Body of pancreas (tissue), 4 donors: ENCODE results near the gene ZFX. TPM values are rescaled to one million over a fixed set of nuclear protein-coding genes. Genes with fewer than 3 reads are reported as not detected.
"Not testable (repeated sequence)": the region's sequence is repeated elsewhere in the genome, so short reads cannot be mapped to it uniquely, and the experiment has no call there.

Experiments used
- ATAC-seq: fragments of 150-250 bp; one replicate; pipeline ENCODE4 v1.9.1; 2016
- DNase-seq, 4 donors: peaks; one replicate each; pipeline ENCODE4 v3.0.0-alpha.2; 2019
- H3K27ac ChIP-seq, 4 donors: fragments of 200-600 bp; sonication (generic); 1 replicate in 3 of 4; 2 replicates in 1 of 4; pipeline versions ENCODE4 v1.5.1 to v1.6.1; 2016 to 2019; ENCODE audit warnings: mild to moderate bottlenecking in 1 of 4, mixed read lengths in 1 of 4, moderate library complexity in 1 of 4
- H3K27me3 ChIP-seq, 2 donors: fragments of 200-600 bp; sonication (generic); one replicate each; pipeline ENCODE4 v1.6.0; 2016; ENCODE audit warnings: mild to moderate bottlenecking in 1 of 2
- H3K36me3 ChIP-seq, 2 donors: fragments of 200-600 bp; sonication (generic); replicated peaks in 1 of 2; 2 replicates each; pipeline ENCODE4 v1.5.1; 2016; ENCODE audit warnings: low read depth in 2 of 2; ENCODE audit not compliant: insufficient read depth in 1 of 2
- H3K4me1 ChIP-seq: fragments of 200-600 bp; sonication (generic); one replicate; pipeline ENCODE4 v1.6.0; 2016
- H3K4me3 ChIP-seq, 2 donors: fragments of 200-600 bp; sonication (generic); 1 replicate in 1 of 2; 2 replicates in 1 of 2; pipeline ENCODE4 v1.5.1; 2016 to 2019
- H3K9me3 ChIP-seq, 3 donors: fragments of 200-600 bp; sonication (generic); 1 replicate in 2 of 3; 2 replicates in 1 of 3; pipeline ENCODE4 v1.5.1; 2016
- POLR2A ChIP-seq, 3 donors: fragments of 450-650 bp; IDR thresholded peaks; one replicate each; pipeline ENCODE4 v1.6.1; 2016; ENCODE audit warnings: antibody characterized with exemption in 3 of 3, mild to moderate bottlenecking in 2 of 3
- WGBS, 2 donors: methylation state at CpG; one replicate each; pipeline ENCODE4 v1.1.5; 2017; 5-methylcytosine and 5-hydroxymethylcytosine counted together
- intact Hi-C: fragments of 100-400 bp; cut with DNase I; formaldehyde crosslinking; loops from one replicate; pipeline ENCODE4 v1.15.1; 2023
- total RNA-seq, 2 donors: library from RNA; depleted of rRNA; stranded (reverse); fragments of >200 nt; gene quantifications; one replicate each; pipeline ENCODE4 v1.1.0, GENCODE V29; 2016
- TF ChIP-seq, protein P1 (sequence below), 7 experiments: fragments of 450-650 bp in 4 of 7; fragments of 200-600 bp in 3 of 7; sonication (generic) in 3 of 7; IDR thresholded peaks; one replicate each; pipeline ENCODE4 v1.5.1; 2016 to 2019; ENCODE audit warnings: antibody characterized with exemption in 7 of 7

ZFX gene
- total RNA-seq, 2 donors from 2014 or later, result 23.4 to 28.3 TPM

- peaks cover 12% of the 10 kb centered on the region for H3K4me1 ChIP-seq
- no peak for ATAC-seq
- H3K4me3 ChIP-seq, result no peak overlapping the region
- no peaks in the 10 kb centered on the region for H3K27me3 ChIP-seq
- H3K36me3 ChIP-seq, result no peaks in the 10 kb centered on the region
- H3K9me3 ChIP-seq, result no peaks in the 10 kb centered on the region
- peak overlapping the region in 3 of 4 donors; percentile 47 to 58 (median 54) for H3K27ac ChIP-seq
- no peak for TF ChIP-seq POLR2A (IDR thresholded peaks at IDR 0.05)
- TF ChIP-seq, protein P1, sequence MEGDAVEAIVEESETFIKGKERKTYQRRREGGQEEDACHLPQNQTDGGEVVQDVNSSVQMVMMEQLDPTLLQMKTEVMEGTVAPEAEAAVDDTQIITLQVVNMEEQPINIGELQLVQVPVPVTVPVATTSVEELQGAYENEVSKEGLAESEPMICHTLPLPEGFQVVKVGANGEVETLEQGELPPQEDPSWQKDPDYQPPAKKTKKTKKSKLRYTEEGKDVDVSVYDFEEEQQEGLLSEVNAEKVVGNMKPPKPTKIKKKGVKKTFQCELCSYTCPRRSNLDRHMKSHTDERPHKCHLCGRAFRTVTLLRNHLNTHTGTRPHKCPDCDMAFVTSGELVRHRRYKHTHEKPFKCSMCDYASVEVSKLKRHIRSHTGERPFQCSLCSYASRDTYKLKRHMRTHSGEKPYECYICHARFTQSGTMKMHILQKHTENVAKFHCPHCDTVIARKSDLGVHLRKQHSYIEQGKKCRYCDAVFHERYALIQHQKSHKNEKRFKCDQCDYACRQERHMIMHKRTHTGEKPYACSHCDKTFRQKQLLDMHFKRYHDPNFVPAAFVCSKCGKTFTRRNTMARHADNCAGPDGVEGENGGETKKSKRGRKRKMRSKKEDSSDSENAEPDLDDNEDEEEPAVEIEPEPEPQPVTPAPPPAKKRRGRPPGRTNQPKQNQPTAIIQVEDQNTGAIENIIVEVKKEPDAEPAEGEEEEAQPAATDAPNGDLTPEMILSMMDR (IDR thresholded peaks at IDR 0.05), result no peak
- DNase-seq, result no peak
- intact Hi-C loops, result no loop called here
- WGBS, 2 donors, result 23 to 35% methylated on average over 4 of the region's 4 CpGs
Measured at GRCh38 chrX:24124244-24124799, 25.2 kb upstream of the ZFX start.

DNA sequence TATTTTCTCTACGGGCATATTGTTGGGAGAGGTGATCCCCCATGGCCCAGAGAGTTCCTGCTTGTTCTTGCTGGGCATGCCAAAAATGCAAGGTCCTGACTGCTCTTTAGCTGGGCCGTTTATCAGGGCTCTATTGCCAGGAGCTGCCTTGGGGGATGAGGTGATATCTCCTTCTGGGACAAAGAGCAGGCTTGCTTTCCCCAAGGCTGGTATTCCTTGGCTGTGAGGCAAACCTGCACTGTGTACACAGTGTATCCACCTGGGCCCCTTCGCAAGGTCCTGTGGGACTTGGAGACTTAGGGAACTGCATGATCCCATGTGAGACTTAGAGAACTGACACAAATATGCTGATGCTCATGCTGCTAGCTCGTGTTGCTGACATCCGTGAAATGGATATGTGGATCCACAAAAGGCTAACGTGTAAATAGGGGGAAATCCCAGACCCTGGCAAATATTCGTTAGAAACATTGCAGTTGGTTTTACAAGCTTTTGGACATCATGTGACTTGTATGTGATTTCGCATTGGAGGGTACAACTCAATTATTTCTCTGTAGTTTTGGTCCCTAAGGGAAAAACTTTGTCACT is 24.4 kb upstream of the ZFX start:
- TF ChIP-seq, protein P1 (IDR thresholded peaks at IDR 0.05), result no peak
- no peak for TF ChIP-seq POLR2A (IDR thresholded peaks at IDR 0.05)
- intact Hi-C loops, result no loop called here
- H3K9me3 ChIP-seq, result no peaks in the 10 kb centered on the region
- H3K27me3 ChIP-seq, result no peaks in the 10 kb centered on the region
- H3K36me3 ChIP-seq, result no peaks in the 10 kb centered on the region
- H3K4me1 ChIP-seq, result peaks cover 12% of the 10 kb centered on the region
- WGBS, 2 donors, result 18 to 34% methylated on average over 3 to 8 of the region's 8 CpGs
- DNase-seq, result peak; percentile 48 to 76 (median 62)
- peak overlapping the region in 2 of 4 donors; percentile 54 to 58 for H3K27ac ChIP-seq
- ATAC-seq, result peak; percentile 86
- no peak overlapping the region for H3K4me3 ChIP-seq

DNA sequence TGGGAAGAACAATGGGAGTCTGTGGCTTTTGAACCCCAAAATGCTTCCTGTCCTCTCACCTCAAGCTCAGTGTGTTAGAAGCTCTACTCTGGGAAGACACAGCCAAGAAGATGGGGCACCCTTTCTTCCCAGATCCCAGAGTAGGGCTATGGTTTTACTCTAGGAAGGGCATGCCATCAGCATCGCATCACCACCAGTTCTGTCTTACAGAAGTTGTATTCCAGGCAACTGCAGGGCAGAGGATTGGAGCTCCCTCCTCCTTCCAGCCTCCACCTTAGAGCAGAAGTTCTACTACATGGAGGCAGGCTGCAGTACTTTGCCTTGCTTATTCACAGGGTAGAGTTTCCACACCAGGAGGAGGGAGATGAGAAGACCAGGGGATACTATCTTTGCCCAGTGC is 18.1 kb upstream of the ZFX start:
- TF ChIP-seq, protein P1 (IDR thresholded peaks at IDR 0.05), result no peak
- TF ChIP-seq POLR2A (IDR thresholded peaks at IDR 0.05), result no peak
- 100% methylated on average over 1 of the region's 1 CpG; no CpG with 5 or more reads in 1 of the 2 donors for WGBS, 2 donors
- ATAC-seq, result no peak
- Histone ChIP-seq H3K36me3 (no peaks in the 10 kb centered on the region), H3K4me1 (no peaks in the 10 kb centered on the region), H3K27ac (no peak overlapping the region), H3K9me3 (no peaks in the 10 kb centered on the region), H3K27me3 (no peaks in the 10 kb centered on the region), H3K4me3 (no peak overlapping the region)
- DNase-seq, result no peak
- intact Hi-C loops, result no loop called here

GRCh38 chrX:24133312-24133711 is 16.2 kb upstream of the ZFX start:
- no peak overlapping the region for H3K4me3 ChIP-seq
- TF ChIP-seq POLR2A (IDR thresholded peaks at IDR 0.05), result no peak
- H3K9me3 ChIP-seq, result no peaks in the 10 kb centered on the region
- H3K27me3 ChIP-seq, result no peaks in the 10 kb centered on the region
- intact Hi-C loops, result no loop called here
- ATAC-seq, result no peak
- DNase-seq, result no peak
- H3K4me1 ChIP-seq, result no peaks in the 10 kb centered on the region
- H3K36me3 ChIP-seq, result no peaks in the 10 kb centered on the region
- no peak overlapping the region for H3K27ac ChIP-seq
- WGBS, 2 donors, result 67 to 92% methylated on average over 1 to 2 of the region's 5 CpGs

GRCh38 chrX:24135768-24136167 is 13.8 kb upstream of the ZFX start:
- DNase-seq, ATAC-seq, H3K27ac ChIP-seq, H3K36me3 ChIP-seq, intact Hi-C loops, H3K4me1 ChIP-seq, H3K4me3 ChIP-seq, H3K27me3 ChIP-seq, H3K9me3 ChIP-seq: not testable (repeated sequence)
- 61% methylated on average over 5 of the region's 9 CpGs; no CpG with 5 or more reads in 1 of the 2 donors for WGBS, 2 donors

GRCh38 chrX:24137192-24137591 is 12.3 kb upstream of the ZFX start:
- Histone ChIP-seq H3K36me3 (no peaks in the 10 kb centered on the region), H3K27ac (no peak overlapping the region), H3K4me3 (no peak overlapping the region), H3K27me3 (no peaks in the 10 kb centered on the region), H3K9me3 (no peaks in the 10 kb centered on the region), H3K4me1 (no peaks in the 10 kb centered on the region)
- TF ChIP-seq, protein P1 (IDR thresholded peaks at IDR 0.05), result no peak
- no peak for TF ChIP-seq POLR2A (IDR thresholded peaks at IDR 0.05)
- intact Hi-C loops, result no loop called here
- DNase-seq (no peak), ATAC-seq (no peak)

DNA sequence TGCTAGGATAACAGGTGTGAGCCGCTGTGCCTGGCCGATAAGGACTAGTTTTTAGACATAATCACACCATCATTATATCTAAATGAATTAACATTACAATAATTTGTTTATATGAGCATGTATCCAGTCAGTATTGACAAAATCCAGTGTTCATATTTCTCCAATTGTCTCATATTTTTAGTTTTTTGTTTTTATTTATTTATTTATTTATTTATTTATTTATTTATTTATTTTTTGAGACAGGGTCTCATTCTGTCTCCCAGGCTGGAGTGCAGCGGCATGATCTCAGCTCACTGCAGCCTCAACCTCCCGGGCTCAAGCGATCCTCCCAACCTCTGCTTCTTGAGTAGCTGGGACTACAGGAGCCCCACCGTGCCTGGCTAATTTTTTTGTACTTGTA is 5.5 kb upstream of the ZFX start:
- peaks cover 27% of the 10 kb centered on the region for H3K4me1 ChIP-seq
- H3K4me3 ChIP-seq, H3K27ac ChIP-seq, H3K27me3 ChIP-seq, ATAC-seq, H3K9me3 ChIP-seq, H3K36me3 ChIP-seq, intact Hi-C loops, DNase-seq: not testable (repeated sequence)
- WGBS, 2 donors, result 98 to 100% methylated on average over 6 of the region's 6 CpGs
